HepG2 (cell line): Measurements from ENCODE around the gene CAD. TPM values are rescaled to one million over a fixed set of nuclear protein-coding genes. Genes with fewer than 3 reads are reported as not detected.
A peak's percentile ranks its signal among the peaks of the same experiment; 100 is the strongest.

ENCODE experiments used
- GATAD1 ChIP-seq: IDR thresholded peaks from 2 replicates; pipeline ENCODE4 v1.6.1; 2016; ENCODE audit warnings: missing genetic modification reagents, missing compliant biosample characterization
- HMGXB3 ChIP-seq: sonication (generic); formaldehyde crosslinking; IDR thresholded peaks from 2 replicates; pipeline ENCODE4 v1.4.0; 2020; ENCODE audit warnings: missing genetic modification reagents, borderline replicate concordance
- RBM22 ChIP-seq: fragments of 200-400 bp; formaldehyde crosslinking; optimal IDR thresholded peaks from 2 replicates; pipeline ENCODE3; 2017; ENCODE audit warnings: mild to moderate bottlenecking, low read length, moderate library complexity
- RXRA ChIP-seq: sonication (generic); formaldehyde crosslinking; IDR thresholded peaks from 2 replicates; pipeline ENCODE4 v1.5.1; 2020; ENCODE audit warnings: missing genetic modification reagents
- SP5 ChIP-seq: IDR thresholded peaks from 2 replicates; pipeline ENCODE4 v1.6.1; 2016; ENCODE audit warnings: low read depth, borderline replicate concordance
- ZC3H13 ChIP-seq: sonication (generic); formaldehyde crosslinking; IDR thresholded peaks from 2 replicates; pipeline ENCODE4 v1.8.1; 2023; ENCODE audit warnings: mild to moderate bottlenecking, missing genetic modification reagents, moderate library complexity
- ZFP36 ChIP-seq: fragments of 150-350 bp; IDR thresholded peaks from 2 replicates; pipeline ENCODE4 v1.6.1; 2018; ENCODE audit warnings: borderline replicate concordance, low read length, low read depth; ENCODE audit not compliant: partially characterized antibody
- ZNF329 ChIP-seq: sonication (generic); formaldehyde crosslinking; IDR thresholded peaks from 2 replicates; pipeline ENCODE4 v1.9.0; 2021; ENCODE audit warnings: low read depth, mild to moderate bottlenecking, missing genetic modification reagents
- ZNF543 ChIP-seq: sonication (generic); formaldehyde crosslinking; IDR thresholded peaks from 2 replicates; pipeline ENCODE4 v1.4.0; 2020; ENCODE audit warnings: mild to moderate bottlenecking, missing genetic modification reagents
- ZNF576 ChIP-seq: sonication (generic); formaldehyde crosslinking; IDR thresholded peaks from 2 replicates; pipeline ENCODE4 v1.4.0; 2020; ENCODE audit warnings: mild to moderate bottlenecking, missing genetic modification reagents
- ZSCAN5A ChIP-seq: sonication (generic); formaldehyde crosslinking; IDR thresholded peaks from 2 replicates; pipeline ENCODE4 v1.8.0; 2022; ENCODE audit warnings: mild to moderate bottlenecking, missing genetic modification reagents, borderline replicate concordance
- polyA plus RNA-seq, 8 experiments: library from polyadenylated mRNA; depleted of rRNA in 3 of 8; stranded (reverse) in 7 of 8; unstranded in 1 of 8; fragments of >200 nt; fragmentation: Illumina TruSeq in 4 of 8; extraction: Trizol in 4 of 8; gene quantifications; 2 replicates each; pipeline versions ENCODE4 v1.2.1 to v1.2.3, GENCODE V29; 2011 to 2016; ENCODE audit warnings: low read depth in 4 of 8, missing spikeins in 1 of 8, mixed read lengths in 1 of 8; ENCODE audit not compliant: insufficient read depth in 1 of 8
- total RNA-seq, 5 experiments: library from RNA; depleted of rRNA; stranded (reverse); fragments of >200 nt; fragmentation: Illumina TruSeq; extraction: Trizol; gene quantifications; 2 replicates each; pipeline ENCODE4 v1.2.3, GENCODE V29; 2016; ENCODE audit warnings: low read depth in 1 of 5
- TF ChIP-seq, protein P1 (sequence below): sonication (generic); formaldehyde crosslinking; IDR thresholded peaks from 2 replicates; pipeline ENCODE4 v1.5.1; 2020; ENCODE audit warnings: mild to moderate bottlenecking, missing genetic modification reagents, borderline replicate concordance
- TF ChIP-seq, protein P2 (sequence below), 2 experiments: IDR thresholded peaks; 2 replicates each; pipeline ENCODE4 v1.6.1; 2011 to 2012; ENCODE audit warnings: low read length in 2 of 2, borderline replicate concordance in 1 of 2, low read depth in 1 of 2, mild to moderate bottlenecking in 1 of 2, moderate library complexity in 1 of 2
- TF ChIP-seq, protein P3 (sequence below): sonication (generic); formaldehyde crosslinking; IDR thresholded peaks from 2 replicates; pipeline ENCODE4 v1.5.0; 2020; ENCODE audit warnings: mild to moderate bottlenecking, missing genetic modification reagents, moderate library complexity

CAD gene
- total and polyA plus RNA-seq, 2 of the 13 experiments (the other 11 are each of a cell fraction or from before 2014, with no cell fraction given) = 21.7 to 37.0 TPM

GRCh38 chr2:27264753-27265535, 47.8 kb downstream of the CAD start (continued):
- TF ChIP-seq ZNF576 = no peak; the same call in 1 of the 2 replicates
- peak; percentile 42; the same call in 1 of the 2 replicates for TF ChIP-seq HMGXB3 (CRISPR knock-in tag)
- TF ChIP-seq, protein P1, sequence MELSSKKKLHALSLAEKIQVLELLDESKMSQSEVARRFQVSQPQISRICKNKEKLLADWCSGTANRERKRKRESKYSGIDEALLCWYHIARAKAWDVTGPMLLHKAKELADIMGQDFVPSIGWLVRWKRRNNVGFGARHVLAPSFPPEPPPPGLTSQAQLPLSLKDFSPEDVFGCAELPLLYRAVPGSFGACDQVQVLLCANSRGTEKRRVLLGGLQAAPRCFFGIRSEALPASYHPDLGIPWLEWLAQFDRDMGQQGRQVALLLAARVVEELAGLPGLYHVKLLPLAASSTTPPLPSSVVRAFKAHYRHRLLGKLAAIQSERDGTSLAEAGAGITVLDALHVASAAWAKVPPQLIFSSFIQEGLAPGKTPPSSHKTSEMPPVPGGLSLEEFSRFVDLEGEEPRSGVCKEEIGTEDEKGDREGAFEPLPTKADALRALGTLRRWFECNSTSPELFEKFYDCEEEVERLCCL (CRISPR knock-in tag) = no peak
- peak; percentile 58 for TF ChIP-seq SP5 (CRISPR knock-in tag)
- peak; percentile 86 for TF ChIP-seq RXRA
- no peak for TF ChIP-seq ZNF543 (CRISPR knock-in tag)
- TF ChIP-seq, protein P2, sequence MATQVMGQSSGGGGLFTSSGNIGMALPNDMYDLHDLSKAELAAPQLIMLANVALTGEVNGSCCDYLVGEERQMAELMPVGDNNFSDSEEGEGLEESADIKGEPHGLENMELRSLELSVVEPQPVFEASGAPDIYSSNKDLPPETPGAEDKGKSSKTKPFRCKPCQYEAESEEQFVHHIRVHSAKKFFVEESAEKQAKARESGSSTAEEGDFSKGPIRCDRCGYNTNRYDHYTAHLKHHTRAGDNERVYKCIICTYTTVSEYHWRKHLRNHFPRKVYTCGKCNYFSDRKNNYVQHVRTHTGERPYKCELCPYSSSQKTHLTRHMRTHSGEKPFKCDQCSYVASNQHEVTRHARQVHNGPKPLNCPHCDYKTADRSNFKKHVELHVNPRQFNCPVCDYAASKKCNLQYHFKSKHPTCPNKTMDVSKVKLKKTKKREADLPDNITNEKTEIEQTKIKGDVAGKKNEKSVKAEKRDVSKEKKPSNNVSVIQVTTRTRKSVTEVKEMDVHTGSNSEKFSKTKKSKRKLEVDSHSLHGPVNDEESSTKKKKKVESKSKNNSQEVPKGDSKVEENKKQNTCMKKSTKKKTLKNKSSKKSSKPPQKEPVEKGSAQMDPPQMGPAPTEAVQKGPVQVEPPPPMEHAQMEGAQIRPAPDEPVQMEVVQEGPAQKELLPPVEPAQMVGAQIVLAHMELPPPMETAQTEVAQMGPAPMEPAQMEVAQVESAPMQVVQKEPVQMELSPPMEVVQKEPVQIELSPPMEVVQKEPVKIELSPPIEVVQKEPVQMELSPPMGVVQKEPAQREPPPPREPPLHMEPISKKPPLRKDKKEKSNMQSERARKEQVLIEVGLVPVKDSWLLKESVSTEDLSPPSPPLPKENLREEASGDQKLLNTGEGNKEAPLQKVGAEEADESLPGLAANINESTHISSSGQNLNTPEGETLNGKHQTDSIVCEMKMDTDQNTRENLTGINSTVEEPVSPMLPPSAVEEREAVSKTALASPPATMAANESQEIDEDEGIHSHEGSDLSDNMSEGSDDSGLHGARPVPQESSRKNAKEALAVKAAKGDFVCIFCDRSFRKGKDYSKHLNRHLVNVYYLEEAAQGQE (IDR thresholded peaks at IDR 0.05; ENCODE audit: borderline replicate concordance in 1 of 2, low read depth in 1 of 2, low read length in 2 of 2) = no peak
- TF ChIP-seq GATAD1 (CRISPR knock-in tag) = peak; percentile 53
- no peak for TF ChIP-seq ZSCAN5A (CRISPR knock-in tag)
- TF ChIP-seq, protein P3, sequence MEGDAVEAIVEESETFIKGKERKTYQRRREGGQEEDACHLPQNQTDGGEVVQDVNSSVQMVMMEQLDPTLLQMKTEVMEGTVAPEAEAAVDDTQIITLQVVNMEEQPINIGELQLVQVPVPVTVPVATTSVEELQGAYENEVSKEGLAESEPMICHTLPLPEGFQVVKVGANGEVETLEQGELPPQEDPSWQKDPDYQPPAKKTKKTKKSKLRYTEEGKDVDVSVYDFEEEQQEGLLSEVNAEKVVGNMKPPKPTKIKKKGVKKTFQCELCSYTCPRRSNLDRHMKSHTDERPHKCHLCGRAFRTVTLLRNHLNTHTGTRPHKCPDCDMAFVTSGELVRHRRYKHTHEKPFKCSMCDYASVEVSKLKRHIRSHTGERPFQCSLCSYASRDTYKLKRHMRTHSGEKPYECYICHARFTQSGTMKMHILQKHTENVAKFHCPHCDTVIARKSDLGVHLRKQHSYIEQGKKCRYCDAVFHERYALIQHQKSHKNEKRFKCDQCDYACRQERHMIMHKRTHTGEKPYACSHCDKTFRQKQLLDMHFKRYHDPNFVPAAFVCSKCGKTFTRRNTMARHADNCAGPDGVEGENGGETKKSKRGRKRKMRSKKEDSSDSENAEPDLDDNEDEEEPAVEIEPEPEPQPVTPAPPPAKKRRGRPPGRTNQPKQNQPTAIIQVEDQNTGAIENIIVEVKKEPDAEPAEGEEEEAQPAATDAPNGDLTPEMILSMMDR (CRISPR knock-in tag) = peak; percentile 90
- TF ChIP-seq ZC3H13 (CRISPR knock-in tag) = no peak
- no peak for TF ChIP-seq ZFP36
- TF ChIP-seq RBM22 = no peak
- peak; percentile 69; the same call in 1 of the 2 replicates for TF ChIP-seq ZNF329 (CRISPR knock-in tag)
